ENCODE data around the gene RHOBTB3.

DNA sequence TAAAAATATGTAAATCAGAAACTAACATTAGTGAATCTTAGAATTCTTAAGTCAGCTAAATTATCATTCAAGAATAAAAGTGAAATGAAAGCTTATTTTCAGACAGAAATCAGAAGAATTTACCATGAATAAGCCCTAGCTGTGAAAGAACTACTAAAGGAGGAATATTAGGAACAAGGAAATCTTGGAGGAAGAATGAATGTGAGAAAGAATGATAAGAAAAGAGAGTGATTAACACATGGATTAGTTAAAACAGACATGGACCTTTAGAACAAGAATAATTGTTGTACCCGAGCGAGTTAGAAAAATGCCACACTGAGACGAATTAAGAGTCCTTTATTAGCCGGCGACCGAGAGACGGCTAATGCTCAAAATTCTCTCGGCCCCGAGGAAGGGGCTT, 24.1 kb upstream of the RHOBTB3 start:
- TF ChIP-seq, protein P1, sequence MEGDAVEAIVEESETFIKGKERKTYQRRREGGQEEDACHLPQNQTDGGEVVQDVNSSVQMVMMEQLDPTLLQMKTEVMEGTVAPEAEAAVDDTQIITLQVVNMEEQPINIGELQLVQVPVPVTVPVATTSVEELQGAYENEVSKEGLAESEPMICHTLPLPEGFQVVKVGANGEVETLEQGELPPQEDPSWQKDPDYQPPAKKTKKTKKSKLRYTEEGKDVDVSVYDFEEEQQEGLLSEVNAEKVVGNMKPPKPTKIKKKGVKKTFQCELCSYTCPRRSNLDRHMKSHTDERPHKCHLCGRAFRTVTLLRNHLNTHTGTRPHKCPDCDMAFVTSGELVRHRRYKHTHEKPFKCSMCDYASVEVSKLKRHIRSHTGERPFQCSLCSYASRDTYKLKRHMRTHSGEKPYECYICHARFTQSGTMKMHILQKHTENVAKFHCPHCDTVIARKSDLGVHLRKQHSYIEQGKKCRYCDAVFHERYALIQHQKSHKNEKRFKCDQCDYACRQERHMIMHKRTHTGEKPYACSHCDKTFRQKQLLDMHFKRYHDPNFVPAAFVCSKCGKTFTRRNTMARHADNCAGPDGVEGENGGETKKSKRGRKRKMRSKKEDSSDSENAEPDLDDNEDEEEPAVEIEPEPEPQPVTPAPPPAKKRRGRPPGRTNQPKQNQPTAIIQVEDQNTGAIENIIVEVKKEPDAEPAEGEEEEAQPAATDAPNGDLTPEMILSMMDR (IDR thresholded peaks at IDR 0.05) = no peak
- no peak for TF ChIP-seq POLR2A (IDR thresholded peaks at IDR 0.05)

All from thyroid gland (tissue), 4 donors.